ENCODE measurements around the gene CDC25B. TPM values are rescaled to one million over a fixed set of nuclear protein-coding genes. Genes with fewer than 3 reads are reported as not detected.
A peak's percentile ranks its signal among the peaks of the same experiment; 100 is the strongest.

The CDC25B gene
- polyA plus RNA-seq, 2 of the 4 experiments (the other 2 are of a cell fraction), result 136 to 150 TPM

DNA sequence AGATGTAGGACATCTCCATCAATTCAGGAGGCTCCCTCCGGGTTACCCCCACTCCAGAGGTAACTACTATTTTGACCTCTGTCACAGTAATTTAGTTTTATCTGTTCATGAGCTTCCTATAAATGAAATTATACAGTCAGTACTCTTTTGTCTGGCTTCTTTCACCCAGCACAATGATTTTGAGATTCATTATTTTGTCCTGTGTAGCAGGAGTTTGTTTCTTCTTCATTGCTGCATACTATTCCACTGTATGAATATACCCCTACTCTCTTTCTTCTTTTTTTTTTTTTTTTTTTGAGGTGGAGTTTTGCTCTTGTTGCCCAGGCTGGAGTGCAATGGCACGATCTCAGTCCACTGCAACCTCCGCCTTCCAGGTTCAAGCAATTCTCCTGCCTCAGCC lies 12.4 kb downstream of the CDC25B start (continued):
- 0 out of 2 replicates have a peak, but pooled peaks have one; percentile 10 for TF ChIP-seq ZSCAN20 (CRISPR knock-in tag; IDR thresholded peaks at IDR 0.05)

DNA sequence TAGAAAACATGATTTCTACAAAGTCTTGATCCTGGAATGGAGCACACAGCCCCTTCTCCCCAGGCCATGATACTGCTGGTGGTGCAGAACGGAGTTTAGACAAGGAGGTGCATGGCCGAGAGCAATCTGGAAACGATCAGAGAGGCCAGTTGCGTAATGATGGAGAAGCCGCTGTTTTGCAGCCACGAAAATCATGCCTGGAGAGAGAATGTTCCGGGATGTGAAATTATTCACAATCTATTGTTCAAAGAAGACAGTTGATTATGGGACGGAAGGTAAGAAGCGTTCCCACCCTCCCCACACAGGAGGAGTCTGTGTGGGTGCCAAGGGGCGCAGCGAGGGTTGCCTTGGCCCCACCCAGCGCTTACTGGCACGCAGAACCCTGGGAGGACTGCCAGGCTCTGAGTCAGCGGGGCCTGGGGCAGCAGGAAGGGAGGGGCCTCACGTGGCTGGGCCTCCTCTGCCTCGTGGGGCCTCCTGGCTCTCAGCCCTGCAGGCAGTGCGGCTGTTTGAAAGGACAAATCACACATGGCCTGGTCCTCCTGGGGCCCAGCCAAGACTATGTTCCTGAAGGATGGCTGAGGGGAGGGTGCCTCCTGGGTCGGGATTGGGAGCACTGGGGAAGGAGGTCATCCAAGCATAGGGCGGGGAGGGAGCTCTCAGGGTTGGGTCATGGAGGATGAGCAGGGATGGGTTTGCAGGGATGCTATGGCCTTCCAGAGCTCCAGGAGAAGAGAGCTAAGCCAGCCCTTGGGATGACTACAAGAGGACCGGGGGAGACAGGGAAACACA lies 15.6 kb downstream of the CDC25B start:
- ChIA-PET POLR2A (interaction anchor here (0.5 to 3.2 kb wide), 8 partner anchors 9 to 67 kb away, joined by 3 to 36 read pairs (median 5); partner anchors contain the start of genes AP5S1, CDC25B, CENPB and SPEF1), CTCF (interaction anchor here (1.1 to 3.5 kb wide), 3 partner anchors 43 to 273 kb away, joined by 3 to 10 read pairs (median 4); no protein-coding TSS in a partner anchor)
- H3K27ac ChIP-seq, result peak overlapping the region; percentile 95 to 99
- ATAC-seq, result peak; percentile 54 to 63
- H3K4me2 ChIP-seq, result peak overlapping the region; percentile 92
- H3K9me3 ChIP-seq, result no peaks in the 10 kb centered on the region
- 2% methylated on average over 19 of the region's 20 CpGs for WGBS (ENCODE audit: missing lambda C conversion rate)
- peak overlapping the region; percentile 37 for H3K4me3 ChIP-seq
- FAIRE-seq, result peak; percentile 76
- peak; percentile 97 to 100 for DNase-seq (ENCODE audit: low read depth in 1 of 2, low spot score in 1 of 2)
- H3K4me1 ChIP-seq, result peaks cover 65% of the 10 kb centered on the region
- TF ChIP-seq RNF2 (IDR thresholded peaks at IDR 0.05; ENCODE audit: borderline replicate concordance, low read depth) (no peak), EHMT2 (IDR thresholded peaks at IDR 0.05; ENCODE audit: low read depth) (no peak), NPAS2 (CRISPR knock-in tag; IDR thresholded peaks at IDR 0.05; ENCODE audit: borderline replicate concordance) (peak; percentile 100), BHLHE40 (IDR thresholded peaks at IDR 0.05; ENCODE audit: low read depth, low read length) (0 out of 2 replicates have a peak, but pooled peaks have one; percentile 24), TFCP2L1 (CRISPR knock-in tag; IDR thresholded peaks at IDR 0.05) (peak; percentile 88), ZC3H11A (IDR thresholded peaks at IDR 0.05) (no peak), RARB (CRISPR knock-in tag; IDR thresholded peaks at IDR 0.05) (peak; percentile 80; the same call in 1 of the 2 replicates), JUN (IDR thresholded peaks at IDR 0.05) (peak; percentile 99 to 100), PHF8 (IDR thresholded peaks at IDR 0.05; ENCODE audit: borderline replicate concordance, low read depth) (no peak), CBX2 (IDR thresholded peaks at IDR 0.05; ENCODE audit: borderline replicate concordance, low read depth) (no peak), HEYL (CRISPR knock-in tag; IDR thresholded peaks at IDR 0.05) (no peak; the same call in none of the 2 replicates), CBX8 (IDR thresholded peaks at IDR 0.05) (no peak), KDM5A (IDR thresholded peaks at IDR 0.05) (no peak), KDM1A (IDR thresholded peaks at IDR 0.05; ENCODE audit: low read depth) (no peak), ZSCAN20 (CRISPR knock-in tag; IDR thresholded peaks at IDR 0.05) (peak; percentile 9; the same call in 1 of the 2 replicates), POLR2AphosphoS2 (conservative IDR thresholded peaks at IDR 0.05; ENCODE audit: low read length) (0 out of 2 replicates have a peak, but pooled peaks have one; percentile 66), MAFK (IDR thresholded peaks at IDR 0.05; ENCODE audit: partially characterized antibody) (peak; percentile 58), CHD4 (IDR thresholded peaks at IDR 0.05; ENCODE audit: borderline replicate concordance) (no peak), EHF (CRISPR knock-in tag; IDR thresholded peaks at IDR 0.05) (no peak; the same call in 1 of the 2 replicates), HDAC2 (IDR thresholded peaks at IDR 0.05) (no peak), JUNB (IDR thresholded peaks at IDR 0.05) (peak; percentile 96), RAD21 (conservative IDR thresholded peaks at IDR 0.05 in 1 of 2, IDR thresholded peaks at IDR 0.05 in 1 of 2) (peak; percentile 23 to 58), RCOR1 (IDR thresholded peaks at IDR 0.05; ENCODE audit: low read depth, low read length) (no peak), HOXA7 (CRISPR knock-in tag; IDR thresholded peaks at IDR 0.05) (peak; percentile 90; the same call in 1 of the 2 replicates), SMC3 (IDR thresholded peaks at IDR 0.05) (peak; percentile 65)
- TF ChIP-seq, protein P1, sequence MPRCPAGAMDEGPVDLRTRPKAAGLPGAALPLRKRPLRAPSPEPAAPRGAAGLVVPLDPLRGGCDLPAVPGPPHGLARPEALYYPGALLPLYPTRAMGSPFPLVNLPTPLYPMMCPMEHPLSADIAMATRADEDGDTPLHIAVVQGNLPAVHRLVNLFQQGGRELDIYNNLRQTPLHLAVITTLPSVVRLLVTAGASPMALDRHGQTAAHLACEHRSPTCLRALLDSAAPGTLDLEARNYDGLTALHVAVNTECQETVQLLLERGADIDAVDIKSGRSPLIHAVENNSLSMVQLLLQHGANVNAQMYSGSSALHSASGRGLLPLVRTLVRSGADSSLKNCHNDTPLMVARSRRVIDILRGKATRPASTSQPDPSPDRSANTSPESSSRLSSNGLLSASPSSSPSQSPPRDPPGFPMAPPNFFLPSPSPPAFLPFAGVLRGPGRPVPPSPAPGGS (IDR thresholded peaks at IDR 0.05), result peak; percentile 95; the same call in 2 of the 3 replicates
- TF ChIP-seq, protein P2, sequence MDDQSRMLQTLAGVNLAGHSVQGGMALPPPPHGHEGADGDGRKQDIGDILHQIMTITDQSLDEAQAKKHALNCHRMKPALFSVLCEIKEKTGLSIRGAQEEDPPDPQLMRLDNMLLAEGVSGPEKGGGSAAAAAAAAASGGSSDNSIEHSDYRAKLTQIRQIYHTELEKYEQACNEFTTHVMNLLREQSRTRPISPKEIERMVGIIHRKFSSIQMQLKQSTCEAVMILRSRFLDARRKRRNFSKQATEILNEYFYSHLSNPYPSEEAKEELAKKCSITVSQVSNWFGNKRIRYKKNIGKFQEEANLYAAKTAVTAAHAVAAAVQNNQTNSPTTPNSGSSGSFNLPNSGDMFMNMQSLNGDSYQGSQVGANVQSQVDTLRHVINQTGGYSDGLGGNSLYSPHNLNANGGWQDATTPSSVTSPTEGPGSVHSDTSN (IDR thresholded peaks at IDR 0.05), result peak; percentile 86
- TF ChIP-seq, protein P3, sequence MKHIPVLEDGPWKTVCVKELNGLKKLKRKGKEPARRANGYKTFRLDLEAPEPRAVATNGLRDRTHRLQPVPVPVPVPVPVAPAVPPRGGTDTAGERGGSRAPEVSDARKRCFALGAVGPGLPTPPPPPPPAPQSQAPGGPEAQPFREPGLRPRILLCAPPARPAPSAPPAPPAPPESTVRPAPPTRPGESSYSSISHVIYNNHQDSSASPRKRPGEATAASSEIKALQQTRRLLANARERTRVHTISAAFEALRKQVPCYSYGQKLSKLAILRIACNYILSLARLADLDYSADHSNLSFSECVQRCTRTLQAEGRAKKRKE (CRISPR knock-in tag; IDR thresholded peaks at IDR 0.05; ENCODE audit: low read depth), result peak; percentile 69
- TF ChIP-seq, protein P4, sequence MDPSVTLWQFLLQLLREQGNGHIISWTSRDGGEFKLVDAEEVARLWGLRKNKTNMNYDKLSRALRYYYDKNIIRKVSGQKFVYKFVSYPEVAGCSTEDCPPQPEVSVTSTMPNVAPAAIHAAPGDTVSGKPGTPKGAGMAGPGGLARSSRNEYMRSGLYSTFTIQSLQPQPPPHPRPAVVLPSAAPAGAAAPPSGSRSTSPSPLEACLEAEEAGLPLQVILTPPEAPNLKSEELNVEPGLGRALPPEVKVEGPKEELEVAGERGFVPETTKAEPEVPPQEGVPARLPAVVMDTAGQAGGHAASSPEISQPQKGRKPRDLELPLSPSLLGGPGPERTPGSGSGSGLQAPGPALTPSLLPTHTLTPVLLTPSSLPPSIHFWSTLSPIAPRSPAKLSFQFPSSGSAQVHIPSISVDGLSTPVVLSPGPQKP (IDR thresholded peaks at IDR 0.05; ENCODE audit: low read depth, low read length), result no peak
- TF ChIP-seq, protein P5, sequence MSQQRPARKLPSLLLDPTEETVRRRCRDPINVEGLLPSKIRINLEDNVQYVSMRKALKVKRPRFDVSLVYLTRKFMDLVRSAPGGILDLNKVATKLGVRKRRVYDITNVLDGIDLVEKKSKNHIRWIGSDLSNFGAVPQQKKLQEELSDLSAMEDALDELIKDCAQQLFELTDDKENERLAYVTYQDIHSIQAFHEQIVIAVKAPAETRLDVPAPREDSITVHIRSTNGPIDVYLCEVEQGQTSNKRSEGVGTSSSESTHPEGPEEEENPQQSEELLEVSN (IDR thresholded peaks at IDR 0.05; ENCODE audit: borderline replicate concordance, low read depth), result peak; percentile 96
- TF ChIP-seq, protein P6, sequence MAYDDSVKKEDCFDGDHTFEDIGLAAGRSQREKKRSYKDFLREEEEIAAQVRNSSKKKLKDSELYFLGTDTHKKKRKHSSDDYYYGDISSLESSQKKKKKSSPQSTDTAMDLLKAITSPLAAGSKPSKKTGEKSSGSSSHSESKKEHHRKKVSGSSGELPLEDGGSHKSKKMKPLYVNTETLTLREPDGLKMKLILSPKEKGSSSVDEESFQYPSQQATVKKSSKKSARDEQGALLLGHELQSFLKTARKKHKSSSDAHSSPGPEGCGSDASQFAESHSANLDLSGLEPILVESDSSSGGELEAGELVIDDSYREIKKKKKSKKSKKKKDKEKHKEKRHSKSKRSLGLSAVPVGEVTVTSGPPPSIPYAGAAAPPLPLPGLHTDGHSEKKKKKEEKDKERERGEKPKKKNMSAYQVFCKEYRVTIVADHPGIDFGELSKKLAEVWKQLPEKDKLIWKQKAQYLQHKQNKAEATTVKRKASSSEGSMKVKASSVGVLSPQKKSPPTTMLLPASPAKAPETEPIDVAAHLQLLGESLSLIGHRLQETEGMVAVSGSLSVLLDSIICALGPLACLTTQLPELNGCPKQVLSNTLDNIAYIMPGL (CRISPR knock-in tag; IDR thresholded peaks at IDR 0.05; ENCODE audit: borderline replicate concordance), result no peak; the same call in 1 of the 2 replicates
